A673 (cell line): ENCODE measurements around the gene LYZL4. TPM values are rescaled to one million over a fixed set of nuclear protein-coding genes. Genes with fewer than 3 reads are reported as not detected.

Experiments
- BruUV-seq: library from RNA; stranded (reverse); fragments of 400-500 nt; replicated peaks from 2 replicates; lab custom pipeline; 2021; lab: Mats Ljungman, UMichigan
- CTCF ChIA-PET: fragments of 300-600 bp; sonication (Branson Sonifier 250); formaldehyde crosslinking; loops from one replicate; lab custom pipeline; 2022; ENCODE audit warnings: antibody characterized with exemption; lab: Charles Lee
- POLR2A ChIA-PET: fragments of 300-600 bp; sonication (Branson Sonifier 250); formaldehyde crosslinking; loops from one replicate; lab custom pipeline; 2022; ENCODE audit warnings: antibody characterized with exemption; ENCODE audit not compliant: low non-redundant PET; lab: Charles Lee
- DNase-seq: peaks from one replicate; pipeline ENCODE4 v3.0.0-alpha.2; 2015; ENCODE audit warnings: low spot score
- H3K27ac ChIP-seq: fragments of 200-600 bp; sonication (generic); 2 replicates; pipeline ENCODE4 v1.5.1; 2016; ENCODE audit warnings: mixed run types, low read depth, mild to moderate bottlenecking, mixed read lengths, antibody characterized with exemption, low read length; ENCODE audit not compliant: poor library complexity, severe bottlenecking
- H3K27me3 ChIP-seq: fragments of 200-600 bp; sonication (generic); replicated peaks from 2 replicates; pipeline ENCODE4 v1.6.1; 2017; ENCODE audit warnings: mixed run types, low read depth, mild to moderate bottlenecking, mixed read lengths, antibody characterized with exemption, low read length; ENCODE audit not compliant: insufficient read depth, poor library complexity
- H3K36me3 ChIP-seq: fragments of 200-600 bp; sonication (generic); 2 replicates; pipeline ENCODE4 v1.6.1; 2016; ENCODE audit warnings: mixed run types, mild to moderate bottlenecking, mixed read lengths, antibody characterized with exemption, low read length; ENCODE audit not compliant: insufficient read depth, poor library complexity, severe bottlenecking
- H3K4me1 ChIP-seq: fragments of 200-600 bp; sonication (generic); 2 replicates; pipeline ENCODE4 v1.6.1; 2017; ENCODE audit warnings: mixed run types, mild to moderate bottlenecking, mixed read lengths, antibody characterized with exemption, low read length; ENCODE audit not compliant: insufficient read depth, poor library complexity, severe bottlenecking
- H3K4me3 ChIP-seq: fragments of 200-600 bp; sonication (generic); 2 replicates; pipeline ENCODE4 v1.5.1; 2016; ENCODE audit warnings: low read depth, mixed run types, mild to moderate bottlenecking, mixed read lengths, low read length; ENCODE audit not compliant: poor library complexity, severe bottlenecking
- H3K9me3 ChIP-seq: fragments of 200-600 bp; sonication (generic); 2 replicates; pipeline ENCODE4 v1.6.1; 2016; ENCODE audit warnings: mixed run types, low read depth, mild to moderate bottlenecking, mixed read lengths, antibody characterized with exemption, low read length; ENCODE audit not compliant: poor library complexity, severe bottlenecking
- CTCF ChIP-seq: fragments of 300-800, 200-600 bp; sonication (generic); conservative IDR thresholded peaks from 2 replicates; pipeline ENCODE4 v1.5.1; 2017; ENCODE audit warnings: low read depth, mild to moderate bottlenecking, antibody characterized with exemption, low read length, moderate library complexity, mixed read lengths
- EZH2 ChIP-seq: fragments of 200-600 bp; sonication (generic); IDR thresholded peaks from 2 replicates; pipeline ENCODE4 v1.6.1; 2017; ENCODE audit warnings: borderline replicate concordance, low read depth, mild to moderate bottlenecking, mixed read lengths, antibody characterized with exemption, low read length; ENCODE audit not compliant: poor library complexity, severe bottlenecking
- intact Hi-C: fragments of 100-400 bp; cut with micrococcal nuclease; formaldehyde crosslinking; loops from one replicate; pipeline ENCODE4 v1.10.0; 2022; ENCODE audit not compliant: unreplicated experiment
- total RNA-seq: library from RNA; stranded (reverse); gene quantifications from 2 replicates; pipeline ENCODE4 v1.2.3, GENCODE V29; 2021

Gene LYZL4
- total RNA-seq, 1 experiment from 2014 or later: not detected

GRCh38 chr3:42438193-42438592 lies 27.8 kb upstream of the LYZL4 start:
- Histone ChIP-seq H3K36me3 (no peaks in the 10 kb centered on the region), H3K4me1 (no peaks in the 10 kb centered on the region), H3K27ac (no peak overlapping the region), H3K9me3 (no peaks in the 10 kb centered on the region), H3K4me3 (no peak overlapping the region), H3K27me3 (no peaks in the 10 kb centered on the region)
- no peak for TF ChIP-seq CTCF
- TF ChIP-seq EZH2: no peak
- no TSS peak for BruUV-seq
- ChIA-PET CTCF (no interaction called here), POLR2A (no interaction called here)
- DNase-seq: no peak
- intact Hi-C loops: no loop called here

DNA sequence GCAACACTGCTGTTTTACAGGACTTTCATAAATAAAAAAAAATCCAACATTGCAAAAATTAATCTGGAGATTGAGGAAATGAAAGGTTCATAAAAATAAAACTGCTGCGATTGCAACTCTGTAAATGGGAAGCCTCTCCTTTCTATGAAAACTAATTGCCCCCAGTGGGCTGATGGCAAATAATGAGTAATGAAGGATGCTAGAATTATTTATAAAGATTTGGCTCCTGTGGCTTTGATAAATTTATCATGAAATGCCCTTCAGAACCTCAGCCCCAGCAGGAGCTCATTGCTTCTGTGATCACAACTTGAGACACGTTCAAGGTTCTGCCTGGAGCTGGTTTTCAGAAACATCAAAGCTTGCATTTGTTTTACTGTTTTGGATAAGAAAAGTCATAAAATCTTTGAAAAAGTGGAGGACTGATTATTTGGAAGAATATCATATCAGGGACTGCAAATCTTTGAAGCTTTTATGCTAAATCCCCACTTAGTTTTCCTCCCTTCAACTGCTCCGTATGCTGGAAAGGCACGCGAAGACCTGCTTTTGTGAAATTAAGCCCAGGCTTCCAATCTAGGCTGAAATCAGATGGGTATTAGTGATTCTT lies 24.5 kb upstream of the LYZL4 start:
- no peaks in the 10 kb centered on the region for H3K4me1 ChIP-seq
- no peak for DNase-seq
- H3K36me3 ChIP-seq: no peaks in the 10 kb centered on the region
- H3K9me3 ChIP-seq: no peaks in the 10 kb centered on the region
- TF ChIP-seq CTCF (no peak), EZH2 (no peak)
- intact Hi-C loops: no loop called here
- H3K4me3 ChIP-seq: no peak overlapping the region
- no TSS peak for BruUV-seq
- CTCF ChIA-PET: no interaction called here
- H3K27ac ChIP-seq: no peak overlapping the region
- no peaks in the 10 kb centered on the region for H3K27me3 ChIP-seq
- POLR2A ChIA-PET: no interaction called here

DNA sequence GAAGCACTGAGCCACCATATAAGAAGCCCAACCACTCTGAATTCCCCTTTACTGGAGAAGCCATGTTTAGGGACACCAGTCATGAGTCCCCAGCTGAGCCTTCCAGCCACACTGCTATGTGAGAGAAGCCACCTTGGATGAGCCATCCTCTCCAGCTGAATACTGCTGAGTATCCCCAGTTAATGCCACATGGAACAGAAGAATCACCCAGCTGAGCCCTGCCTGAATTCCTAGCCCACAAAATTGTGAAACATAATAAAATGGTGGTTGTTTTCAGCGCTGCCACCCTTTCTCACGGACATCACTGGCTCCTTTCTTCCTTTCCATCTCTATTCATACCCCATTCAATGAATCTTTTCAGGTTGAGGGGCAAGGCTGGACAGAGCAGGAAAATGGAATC lies 22.1 kb upstream of the LYZL4 start:
- Histone ChIP-seq H3K36me3 (no peaks in the 10 kb centered on the region), H3K4me3 (no peak overlapping the region), H3K27me3 (no peaks in the 10 kb centered on the region), H3K4me1 (no peaks in the 10 kb centered on the region), H3K27ac (no peak overlapping the region), H3K9me3 (no peaks in the 10 kb centered on the region)
- DNase-seq: no peak
- BruUV-seq: no TSS peak
- POLR2A ChIA-PET: no interaction called here
- CTCF ChIA-PET: no interaction called here
- TF ChIP-seq CTCF (no peak), EZH2 (no peak)
- intact Hi-C loops: no loop called here
